ENCODE results near the gene ZNF571. TPM values are rescaled to one million over a fixed set of nuclear protein-coding genes. Genes with fewer than 3 reads are reported as not detected.

Gene ZNF571
- total and polyA plus RNA-seq, 4 donors = 1.3 to 12.6 (median 3.2) TPM

DNA sequence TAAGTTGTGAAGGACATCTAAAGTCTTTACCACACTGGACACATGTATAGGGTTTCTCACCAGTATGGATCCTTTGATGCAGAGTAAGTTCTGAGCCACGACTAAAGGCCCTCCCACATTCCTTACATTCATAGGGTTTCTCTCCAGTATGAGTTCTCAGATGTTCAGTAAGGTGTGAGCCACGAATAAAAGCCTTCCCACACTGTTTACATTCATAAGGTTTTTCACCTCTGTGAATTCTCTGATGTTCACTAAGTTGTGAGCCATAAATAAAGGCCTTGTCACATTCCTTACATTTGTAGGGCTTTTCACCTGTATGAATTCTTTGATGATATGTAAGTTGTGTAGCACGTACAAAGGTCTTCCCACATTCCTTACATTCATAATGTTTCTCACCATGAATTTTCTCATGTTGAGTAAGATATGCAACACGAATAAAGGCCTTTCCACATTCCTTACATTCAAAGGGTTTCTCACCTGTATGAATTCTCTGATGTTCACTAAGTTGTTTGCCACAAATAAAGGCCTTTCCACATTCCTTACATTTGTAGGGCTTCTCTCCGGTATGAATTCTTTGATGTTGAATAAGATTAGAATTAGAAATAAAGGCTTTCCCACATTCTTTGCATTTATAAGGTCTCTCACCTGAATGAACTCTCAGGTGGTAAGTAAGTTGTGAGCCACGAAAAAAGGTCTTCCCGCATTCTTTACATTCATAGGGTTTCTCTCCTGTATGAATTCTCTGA, 29.8 kb downstream of the ZNF571 start:
- Histone ChIP-seq H3K4me1 (ENCODE audit: control insufficient read depth in 5 of 5, insufficient read depth in 5 of 5, low read length in 5 of 5) (no peaks in the 10 kb centered on the region), H3K27ac (ENCODE audit: low read depth in 1 of 2, low read length in 1 of 2) (no peak overlapping the region), H3K4me3 (no peak overlapping the region), H3K36me3 (ENCODE audit: control insufficient read depth in 4 of 4, insufficient read depth in 4 of 4, low read length in 4 of 4) (peaks cover 4 to 65% (median 31%) of the 10 kb centered on the region in 4 donors), H3K27me3 (ENCODE audit: control insufficient read depth in 3 of 3, insufficient read depth in 3 of 3, low read length in 2 of 3) (no peaks in the 10 kb centered on the region), H3K9me3 (ENCODE audit: control insufficient read depth in 4 of 4, insufficient read depth in 3 of 4, low read length in 3 of 4) (peaks cover 23 to 74% (median 52%) of the 10 kb centered on the region in 4 donors), H3K9ac (ENCODE audit: insufficient read depth in 1 of 2, low read length in 2 of 2) (no peak overlapping the region)
- no peak for ATAC-seq (ENCODE audit: insufficient read depth, low FRiP score)
- TF ChIP-seq, protein P1, sequence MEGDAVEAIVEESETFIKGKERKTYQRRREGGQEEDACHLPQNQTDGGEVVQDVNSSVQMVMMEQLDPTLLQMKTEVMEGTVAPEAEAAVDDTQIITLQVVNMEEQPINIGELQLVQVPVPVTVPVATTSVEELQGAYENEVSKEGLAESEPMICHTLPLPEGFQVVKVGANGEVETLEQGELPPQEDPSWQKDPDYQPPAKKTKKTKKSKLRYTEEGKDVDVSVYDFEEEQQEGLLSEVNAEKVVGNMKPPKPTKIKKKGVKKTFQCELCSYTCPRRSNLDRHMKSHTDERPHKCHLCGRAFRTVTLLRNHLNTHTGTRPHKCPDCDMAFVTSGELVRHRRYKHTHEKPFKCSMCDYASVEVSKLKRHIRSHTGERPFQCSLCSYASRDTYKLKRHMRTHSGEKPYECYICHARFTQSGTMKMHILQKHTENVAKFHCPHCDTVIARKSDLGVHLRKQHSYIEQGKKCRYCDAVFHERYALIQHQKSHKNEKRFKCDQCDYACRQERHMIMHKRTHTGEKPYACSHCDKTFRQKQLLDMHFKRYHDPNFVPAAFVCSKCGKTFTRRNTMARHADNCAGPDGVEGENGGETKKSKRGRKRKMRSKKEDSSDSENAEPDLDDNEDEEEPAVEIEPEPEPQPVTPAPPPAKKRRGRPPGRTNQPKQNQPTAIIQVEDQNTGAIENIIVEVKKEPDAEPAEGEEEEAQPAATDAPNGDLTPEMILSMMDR (IDR thresholded peaks at IDR 0.05; ENCODE audit: control extremely low read depth, extremely low read depth) = no peak
- no peak for DNase-seq
- WGBS, 2 donors = 93 to 96% methylated on average over 7 of the region's 7 CpGs

DNA sequence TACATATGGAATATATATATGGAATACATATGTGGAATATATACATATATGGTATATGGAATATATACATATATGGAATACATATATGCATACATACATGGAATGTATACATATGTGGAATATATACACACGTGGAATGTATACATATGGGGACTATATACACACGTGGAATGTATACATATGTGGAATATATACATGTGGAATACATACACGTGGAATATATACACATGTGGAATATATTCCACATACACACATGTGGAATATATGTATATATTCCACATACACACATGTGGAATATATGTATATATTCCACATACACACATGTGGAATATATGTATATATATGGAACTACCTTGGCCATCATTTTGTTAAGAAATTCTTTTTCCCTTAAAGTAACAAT, 31.1 kb downstream of the ZNF571 start:
- Histone ChIP-seq H3K27me3 (ENCODE audit: control insufficient read depth in 3 of 3, insufficient read depth in 3 of 3, low read length in 2 of 3) (no peaks in the 10 kb centered on the region), H3K36me3 (ENCODE audit: control insufficient read depth in 4 of 4, insufficient read depth in 4 of 4, low read length in 4 of 4) (peaks cover 3 to 67% (median 25%) of the 10 kb centered on the region in 4 donors), H3K4me1 (ENCODE audit: control insufficient read depth in 5 of 5, insufficient read depth in 5 of 5, low read length in 5 of 5) (no peaks in the 10 kb centered on the region), H3K4me3 (no peak overlapping the region), H3K27ac (ENCODE audit: low read depth in 1 of 2, low read length in 1 of 2) (no peak overlapping the region), H3K9ac (ENCODE audit: insufficient read depth in 1 of 2, low read length in 2 of 2) (no peak overlapping the region), H3K9me3 (ENCODE audit: control insufficient read depth in 4 of 4, insufficient read depth in 3 of 4, low read length in 3 of 4) (peaks cover 18 to 73% (median 53%) of the 10 kb centered on the region in 4 donors)
- no peak for ATAC-seq (ENCODE audit: insufficient read depth, low FRiP score)
- 91 to 97% methylated on average over 3 of the region's 3 CpGs for WGBS, 2 donors
- TF ChIP-seq, protein P1 (IDR thresholded peaks at IDR 0.05; ENCODE audit: control extremely low read depth, extremely low read depth) = no peak
- no peak for DNase-seq

DNA sequence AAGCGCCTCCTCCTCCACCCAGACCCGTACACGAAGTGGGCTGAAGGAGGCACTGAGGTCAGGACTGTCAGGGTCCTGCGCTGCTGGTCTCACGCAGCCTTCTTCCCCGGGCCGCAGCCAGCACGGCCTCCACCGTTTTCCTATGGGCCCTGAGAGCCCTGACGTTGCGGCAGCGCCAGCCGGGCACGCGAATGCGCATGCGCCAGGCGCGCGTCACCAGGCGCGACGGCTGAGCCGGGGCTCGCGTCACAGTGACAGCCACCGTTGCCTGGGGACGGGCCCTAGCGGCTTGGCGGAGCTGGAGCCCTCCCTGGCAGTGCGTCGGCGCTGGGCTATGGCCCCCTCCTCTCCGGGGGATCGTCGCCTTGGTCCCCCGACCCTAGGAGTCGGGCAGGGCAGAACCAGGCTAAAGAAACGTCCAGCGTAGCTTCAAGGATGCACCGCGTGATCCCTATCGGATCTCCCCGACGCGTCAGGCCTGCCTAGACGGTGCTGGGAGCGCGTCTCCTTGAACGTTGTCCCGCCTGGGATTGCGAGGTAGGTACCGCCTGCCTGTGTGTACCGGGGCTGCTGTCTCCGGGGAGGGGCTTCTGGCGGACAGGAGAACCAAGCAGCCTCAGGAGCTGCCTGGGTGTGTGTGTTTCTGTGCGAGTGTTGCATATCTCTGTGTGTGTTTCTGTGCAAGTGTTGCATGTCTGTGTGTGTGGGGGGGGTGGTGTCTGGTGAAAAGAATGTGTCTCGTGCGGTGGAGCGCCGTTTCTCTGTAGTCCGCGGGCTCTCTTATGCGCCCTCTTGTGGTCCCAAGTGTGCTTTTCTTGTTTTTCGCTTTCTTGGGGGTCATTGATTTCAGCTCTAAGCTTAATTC, 43.2 kb downstream of the ZNF571 start:
- peak overlapping the region in 1 of 2 donors; percentile 89 for H3K27ac ChIP-seq (ENCODE audit: low read depth in 1 of 2, low read length in 1 of 2)
- 3 to 6% methylated on average over 62 to 65 of the region's 65 CpGs for WGBS, 2 donors
- H3K9ac ChIP-seq (ENCODE audit: insufficient read depth in 1 of 2, low read length in 2 of 2) = peak overlapping the region; percentile 40 to 63
- peak overlapping the region; percentile 15 for H3K4me3 ChIP-seq
- TF ChIP-seq, protein P1 (IDR thresholded peaks at IDR 0.05; ENCODE audit: control extremely low read depth, extremely low read depth) = no peak
- H3K27me3 ChIP-seq (ENCODE audit: control insufficient read depth in 3 of 3, insufficient read depth in 3 of 3, low read length in 2 of 3) = no peaks in the 10 kb centered on the region
- ATAC-seq (ENCODE audit: insufficient read depth, low FRiP score) (no peak), DNase-seq (peak; percentile 86 to 91 (median 86))
- peaks cover 0 to 5% (median under 1%) of the 10 kb centered on the region in 4 donors for H3K36me3 ChIP-seq (ENCODE audit: control insufficient read depth in 4 of 4, insufficient read depth in 4 of 4, low read length in 4 of 4)
- no peaks in the 10 kb centered on the region for H3K4me1 ChIP-seq (ENCODE audit: control insufficient read depth in 5 of 5, insufficient read depth in 5 of 5, low read length in 5 of 5)
- H3K9me3 ChIP-seq (ENCODE audit: control insufficient read depth in 4 of 4, insufficient read depth in 3 of 4, low read length in 3 of 4) = peaks cover 0 to 62% (median 28%) of the 10 kb centered on the region in 4 donors

Measured in lung (tissue), 12 donors.